HepG2 (cell line): ENCODE data around the gene CYB5B. TPM values are rescaled to one million over a fixed set of nuclear protein-coding genes. Genes with fewer than 3 reads are reported as not detected.

Experiments used
- CREB1 ChIP-seq, 2 experiments: fragments of 450-650 bp in 1 of 2; IDR thresholded peaks; 2 replicates each; pipeline ENCODE4 v1.6.1; 2016 to 2017; ENCODE audit warnings: control low read depth in 1 of 2, mild to moderate bottlenecking in 1 of 2, missing compliant biosample characterization in 1 of 2, missing genetic modification characterization in 1 of 2
- FOXA1 ChIP-seq, 2 experiments: fragments of 450-650 bp in 1 of 2; sonication (generic) in 1 of 2; formaldehyde crosslinking in 1 of 2; IDR thresholded peaks; 2 replicates each; pipeline versions ENCODE4 v1.4.0 to v1.6.1; 2016 to 2020; ENCODE audit warnings: missing genetic modification reagents in 1 of 2
- FOXA3 ChIP-seq: IDR thresholded peaks from 2 replicates; pipeline ENCODE4 v1.6.1; 2016; ENCODE audit warnings: missing genetic modification reagents, missing compliant biosample characterization
- UBTF ChIP-seq: sonication (generic); formaldehyde crosslinking; IDR thresholded peaks from 2 replicates; pipeline ENCODE4 v1.4.0; 2020; ENCODE audit warnings: mild to moderate bottlenecking, missing genetic modification reagents
- ZBTB42 ChIP-seq: sonication (generic); formaldehyde crosslinking; IDR thresholded peaks from 2 replicates; pipeline ENCODE4 v1.5.0; 2020; ENCODE audit warnings: mild to moderate bottlenecking, missing genetic modification reagents
- ZBTB7B ChIP-seq: sonication (generic); formaldehyde crosslinking; IDR thresholded peaks from 2 replicates; pipeline ENCODE4 v1.4.0; 2020; ENCODE audit warnings: missing genetic modification reagents
- ZNF101 ChIP-seq: sonication (generic); formaldehyde crosslinking; IDR thresholded peaks from 2 replicates; pipeline ENCODE4 v1.4.0; 2020; ENCODE audit warnings: mild to moderate bottlenecking, low read depth, missing genetic modification reagents, borderline replicate concordance
- ZNF225 ChIP-seq: sonication (generic); formaldehyde crosslinking; IDR thresholded peaks from 2 replicates; pipeline ENCODE4 v1.4.0; 2020; ENCODE audit warnings: mild to moderate bottlenecking, missing genetic modification reagents
- ZNF34 ChIP-seq: sonication (generic); formaldehyde crosslinking; IDR thresholded peaks from 2 replicates; pipeline ENCODE4 v1.4.0; 2020; ENCODE audit warnings: mild to moderate bottlenecking, missing genetic modification reagents, borderline replicate concordance
- polyA plus RNA-seq, 8 experiments: library from polyadenylated mRNA; depleted of rRNA in 3 of 8; stranded (reverse) in 7 of 8; unstranded in 1 of 8; fragments of >200 nt; fragmentation: Illumina TruSeq in 4 of 8; extraction: Trizol in 4 of 8; gene quantifications; 2 replicates each; pipeline versions ENCODE4 v1.2.1 to v1.2.3, GENCODE V29; 2011 to 2016; ENCODE audit warnings: low read depth in 4 of 8, missing spikeins in 1 of 8, mixed read lengths in 1 of 8; ENCODE audit not compliant: insufficient read depth in 1 of 8
- total RNA-seq, 5 experiments: library from RNA; depleted of rRNA; stranded (reverse); fragments of >200 nt; fragmentation: Illumina TruSeq; extraction: Trizol; gene quantifications; 2 replicates each; pipeline ENCODE4 v1.2.3, GENCODE V29; 2016; ENCODE audit warnings: low read depth in 1 of 5
- TF ChIP-seq, protein P1 (sequence below): sonication (generic); formaldehyde crosslinking; IDR thresholded peaks from 2 replicates; pipeline ENCODE4 v1.9.0; 2021; ENCODE audit warnings: missing genetic modification reagents, mild to moderate bottlenecking, borderline replicate concordance
- TF ChIP-seq, protein P2 (sequence below), 2 experiments: fragments of 450-650 bp in 1 of 2; sonication (generic) in 1 of 2; formaldehyde crosslinking; IDR thresholded peaks; 2 replicates each; pipeline versions ENCODE4 v1.5.0 to v1.8.0; 2020 to 2022; ENCODE audit warnings: mild to moderate bottlenecking in 1 of 2, missing genetic modification reagents in 1 of 2

Gene CYB5B
- total and polyA plus RNA-seq, 2 of the 13 experiments (the other 11 are each of a cell fraction or from before 2014, with no cell fraction given): 234 to 432 TPM

DNA sequence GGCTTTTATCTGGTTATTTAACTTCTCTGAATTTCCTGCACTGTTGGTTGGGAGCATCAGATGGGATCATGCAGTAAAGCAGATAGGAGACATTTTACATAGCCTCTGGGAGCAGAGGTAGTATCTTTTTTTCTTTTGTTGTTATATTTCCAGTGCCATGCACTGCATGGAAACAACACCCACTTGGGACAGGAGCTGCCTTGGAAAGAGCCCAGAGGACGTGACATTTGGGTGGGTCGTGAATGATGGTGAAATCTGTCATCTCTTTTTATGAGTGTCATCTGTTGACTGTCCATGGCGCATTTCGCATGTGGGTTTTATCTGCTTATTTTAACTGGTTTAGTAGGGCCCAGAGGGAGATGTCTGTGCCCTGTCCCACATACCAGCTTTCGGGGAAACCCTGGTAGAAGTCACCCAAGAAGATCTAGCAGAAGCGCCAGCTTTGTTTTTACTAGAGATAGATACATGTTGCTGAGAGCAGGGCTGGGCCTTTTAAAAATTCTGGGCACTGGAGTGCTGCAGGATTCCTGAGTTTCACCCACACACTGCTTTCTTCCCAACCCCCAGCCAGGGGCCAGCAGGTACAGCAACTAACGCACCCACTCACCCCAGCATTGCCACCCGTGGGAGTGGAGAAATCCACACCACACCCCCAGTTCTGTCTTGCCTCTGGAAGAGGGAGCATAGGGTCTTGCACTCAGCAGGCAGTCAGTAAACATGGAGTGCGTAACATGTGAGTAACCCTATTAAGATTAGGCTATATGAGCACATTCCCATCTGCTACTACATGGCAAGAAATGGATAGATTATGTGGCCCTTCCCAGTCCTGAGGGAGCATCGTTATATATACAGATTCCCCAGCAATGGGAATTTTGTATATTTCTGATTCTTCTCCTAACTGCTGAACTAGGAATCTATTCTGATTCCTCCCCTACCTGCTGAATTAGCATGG is 30.2 kb upstream of the CYB5B start (continued):
- peak; percentile 56; the same call in 1 of the 2 replicates for TF ChIP-seq FOXA3 (CRISPR knock-in tag)
- TF ChIP-seq ZBTB42: no peak
- TF ChIP-seq UBTF (CRISPR knock-in tag): no peak
- TF ChIP-seq, protein P1, sequence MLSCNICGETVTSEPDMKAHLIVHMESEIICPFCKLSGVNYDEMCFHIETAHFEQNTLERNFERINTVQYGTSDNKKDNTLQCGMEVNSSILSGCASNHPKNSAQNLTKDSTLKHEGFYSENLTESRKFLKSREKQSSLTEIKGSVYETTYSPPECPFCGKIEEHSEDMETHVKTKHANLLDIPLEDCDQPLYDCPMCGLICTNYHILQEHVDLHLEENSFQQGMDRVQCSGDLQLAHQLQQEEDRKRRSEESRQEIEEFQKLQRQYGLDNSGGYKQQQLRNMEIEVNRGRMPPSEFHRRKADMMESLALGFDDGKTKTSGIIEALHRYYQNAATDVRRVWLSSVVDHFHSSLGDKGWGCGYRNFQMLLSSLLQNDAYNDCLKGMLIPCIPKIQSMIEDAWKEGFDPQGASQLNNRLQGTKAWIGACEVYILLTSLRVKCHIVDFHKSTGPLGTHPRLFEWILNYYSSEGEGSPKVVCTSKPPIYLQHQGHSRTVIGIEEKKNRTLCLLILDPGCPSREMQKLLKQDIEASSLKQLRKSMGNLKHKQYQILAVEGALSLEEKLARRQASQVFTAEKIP (CRISPR knock-in tag): no peak
- no peak for TF ChIP-seq FOXA1 (IDR thresholded peaks at IDR 0.05)
- TF ChIP-seq FOXA1 (CRISPR knock-in tag; IDR thresholded peaks at IDR 0.05): peak; percentile 42; the same call in 1 of the 2 replicates
- no peak for TF ChIP-seq ZNF101 (CRISPR knock-in tag)
- TF ChIP-seq CREB1 (IDR thresholded peaks at IDR 0.05): no peak
- TF ChIP-seq CREB1 (CRISPR knock-in tag; IDR thresholded peaks at IDR 0.05): no peak
- no peak for TF ChIP-seq ZNF34 (CRISPR knock-in tag)
- TF ChIP-seq, protein P2, sequence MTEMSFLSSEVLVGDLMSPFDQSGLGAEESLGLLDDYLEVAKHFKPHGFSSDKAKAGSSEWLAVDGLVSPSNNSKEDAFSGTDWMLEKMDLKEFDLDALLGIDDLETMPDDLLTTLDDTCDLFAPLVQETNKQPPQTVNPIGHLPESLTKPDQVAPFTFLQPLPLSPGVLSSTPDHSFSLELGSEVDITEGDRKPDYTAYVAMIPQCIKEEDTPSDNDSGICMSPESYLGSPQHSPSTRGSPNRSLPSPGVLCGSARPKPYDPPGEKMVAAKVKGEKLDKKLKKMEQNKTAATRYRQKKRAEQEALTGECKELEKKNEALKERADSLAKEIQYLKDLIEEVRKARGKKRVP (CRISPR knock-in tag; IDR thresholded peaks at IDR 0.05): no peak
- no peak for TF ChIP-seq ZBTB7B
- peak; percentile 47; the same call in 1 of the 2 replicates for TF ChIP-seq ZNF225
